PC-3 (cell line): Measurements from ENCODE around the gene CLMN.

Source experiments
- EZH2 ChIP-seq: fragments of 300-600 bp; sonication (generic); IDR thresholded peaks from one replicate; pipeline ENCODE4 v1.6.1; 2017; ENCODE audit warnings: antibody characterized with exemption, mild to moderate bottlenecking, low read length; ENCODE audit not compliant: unreplicated experiment
- EZH2phosphoT487 ChIP-seq: fragments of 300-600 bp; sonication (generic); IDR thresholded peaks from 2 replicates; pipeline ENCODE4 v1.6.1; 2018; ENCODE audit warnings: mild to moderate bottlenecking, antibody characterized with exemption, low read length, borderline replicate concordance
- TF ChIP-seq, protein P1 (sequence below): fragments of 300-600 bp; sonication (generic); conservative IDR thresholded peaks from 2 replicates; pipeline ENCODE4 v1.5.1; 2017; ENCODE audit warnings: antibody characterized with exemption, low read depth, mild to moderate bottlenecking, low read length

DNA sequence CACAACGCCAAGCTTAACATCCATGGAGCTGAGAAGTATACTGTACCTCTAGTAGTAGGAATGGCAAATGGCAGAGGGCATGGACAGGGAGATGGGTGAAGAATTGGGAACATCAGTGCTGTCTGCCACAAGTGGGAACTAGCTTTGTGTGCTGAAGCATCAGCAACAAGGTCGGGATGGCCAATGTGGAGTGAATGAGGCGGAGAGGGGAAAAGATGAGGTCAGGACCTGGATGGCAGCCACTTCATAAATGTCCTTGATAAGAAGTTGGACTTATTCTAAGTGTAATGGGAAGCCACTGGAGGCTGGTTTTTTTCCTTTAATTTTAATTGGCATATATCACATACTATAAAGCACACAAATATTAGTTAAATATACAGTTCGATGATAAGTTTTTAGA lies 21.9 kb upstream of the CLMN start:
- no peak for TF ChIP-seq EZH2phosphoT487
- TF ChIP-seq, protein P1, sequence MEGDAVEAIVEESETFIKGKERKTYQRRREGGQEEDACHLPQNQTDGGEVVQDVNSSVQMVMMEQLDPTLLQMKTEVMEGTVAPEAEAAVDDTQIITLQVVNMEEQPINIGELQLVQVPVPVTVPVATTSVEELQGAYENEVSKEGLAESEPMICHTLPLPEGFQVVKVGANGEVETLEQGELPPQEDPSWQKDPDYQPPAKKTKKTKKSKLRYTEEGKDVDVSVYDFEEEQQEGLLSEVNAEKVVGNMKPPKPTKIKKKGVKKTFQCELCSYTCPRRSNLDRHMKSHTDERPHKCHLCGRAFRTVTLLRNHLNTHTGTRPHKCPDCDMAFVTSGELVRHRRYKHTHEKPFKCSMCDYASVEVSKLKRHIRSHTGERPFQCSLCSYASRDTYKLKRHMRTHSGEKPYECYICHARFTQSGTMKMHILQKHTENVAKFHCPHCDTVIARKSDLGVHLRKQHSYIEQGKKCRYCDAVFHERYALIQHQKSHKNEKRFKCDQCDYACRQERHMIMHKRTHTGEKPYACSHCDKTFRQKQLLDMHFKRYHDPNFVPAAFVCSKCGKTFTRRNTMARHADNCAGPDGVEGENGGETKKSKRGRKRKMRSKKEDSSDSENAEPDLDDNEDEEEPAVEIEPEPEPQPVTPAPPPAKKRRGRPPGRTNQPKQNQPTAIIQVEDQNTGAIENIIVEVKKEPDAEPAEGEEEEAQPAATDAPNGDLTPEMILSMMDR = no peak
- no peak for TF ChIP-seq EZH2
